ENCODE measurements around the gene USP3.

USP3 gene

GRCh38 chr15:63551400-63551799, 47.0 kb downstream of the USP3 start:
- DNase-seq: no peak

GRCh38 chr15:63553388-63553791, 49.0 kb downstream of the USP3 start:
- no peak for DNase-seq

DNA sequence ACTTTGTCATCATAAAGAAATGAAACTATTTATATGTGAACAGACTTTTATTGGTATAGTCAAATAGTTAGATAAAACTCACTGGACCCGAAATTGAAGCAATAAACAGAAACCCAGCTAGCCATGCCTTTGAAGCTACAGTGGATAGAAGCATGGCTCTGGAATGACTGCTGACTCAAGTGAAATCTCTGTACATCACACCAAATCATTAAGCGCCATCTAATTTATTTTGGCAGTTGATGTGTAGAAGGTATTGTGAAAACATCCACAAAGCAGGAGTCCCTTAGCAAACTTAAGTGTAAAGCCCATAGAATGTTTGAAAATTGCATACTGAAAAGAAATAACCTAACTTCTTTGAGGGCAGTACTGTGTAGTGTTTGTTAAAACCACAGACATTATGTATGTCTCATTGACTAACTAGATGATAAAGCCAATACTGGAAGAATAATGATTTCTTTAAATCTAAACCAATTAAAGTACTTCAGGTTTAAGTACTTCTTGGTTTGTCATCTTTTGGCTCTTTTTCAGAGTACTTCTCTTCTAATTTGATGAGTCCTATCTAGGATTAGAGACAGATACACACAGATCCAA, 50.0 kb downstream of the USP3 start:
- DNase-seq: no peak

DNA sequence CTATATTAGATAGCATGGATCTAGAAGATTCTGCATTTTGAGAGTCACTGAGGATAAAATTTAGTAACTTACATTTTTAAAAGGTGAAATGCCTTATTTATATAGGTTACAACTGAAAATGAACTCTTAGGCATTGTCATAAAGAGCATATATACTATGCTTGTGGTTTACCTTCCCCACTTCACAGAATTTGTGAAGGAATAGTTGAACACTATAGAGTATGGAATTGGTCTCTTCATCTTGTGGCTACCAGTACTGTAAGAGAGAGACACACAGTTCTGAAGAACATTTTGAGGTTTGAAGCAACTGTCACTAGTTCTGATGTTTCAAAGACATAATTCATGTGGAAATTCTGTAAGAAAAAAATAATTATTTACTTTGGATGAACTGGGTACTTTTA, 51.1 kb downstream of the USP3 start:
- no peak for DNase-seq

DNA sequence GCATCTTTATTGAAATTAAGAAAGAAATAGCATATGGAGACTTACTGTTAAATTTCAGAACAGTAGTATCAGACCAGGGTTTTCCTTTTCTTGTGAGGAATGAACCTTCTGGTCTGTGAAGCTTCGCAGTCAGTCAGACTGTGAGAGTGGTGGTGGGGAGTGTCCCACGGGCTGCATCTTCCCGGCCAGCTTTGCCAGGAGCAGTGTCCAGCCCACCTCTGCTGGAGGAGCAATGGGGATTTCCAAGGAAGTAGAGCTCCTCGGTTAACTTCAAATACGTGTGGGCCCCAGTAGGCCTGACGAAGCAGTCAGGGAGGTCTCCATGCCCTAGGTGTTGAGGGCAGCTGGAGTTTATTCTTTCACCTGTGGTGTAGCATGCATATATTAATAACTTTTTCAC, 51.9 kb downstream of the USP3 start:
- DNase-seq: no peak

- no peak for DNase-seq
Observed at GRCh38 chr15:63556736-63557135, 52.3 kb downstream of the USP3 start.

DNA sequence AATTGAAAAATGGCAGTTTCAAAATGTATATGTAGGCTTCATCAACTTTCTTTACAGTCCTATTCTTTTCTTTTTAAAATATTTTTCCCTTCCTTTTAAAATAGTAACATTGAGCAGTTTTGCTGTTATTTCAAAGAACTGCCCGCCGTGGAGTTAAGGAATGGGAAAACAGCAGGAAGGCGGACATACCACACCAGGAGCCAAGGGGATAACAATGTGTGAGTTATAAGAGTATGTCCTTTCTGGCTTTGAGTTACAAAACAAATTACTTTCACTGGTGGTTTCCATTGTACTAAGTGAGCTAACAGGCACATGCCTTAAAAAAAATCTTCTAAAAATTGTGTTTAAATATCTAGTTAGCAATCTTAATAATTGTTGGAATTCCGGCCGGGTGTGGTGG, 55.4 kb downstream of the USP3 start:
- no peak for DNase-seq

- DNase-seq: no peak
Observed at GRCh38 chr15:63560741-63561448, 56.5 kb downstream of the USP3 start.

DNA sequence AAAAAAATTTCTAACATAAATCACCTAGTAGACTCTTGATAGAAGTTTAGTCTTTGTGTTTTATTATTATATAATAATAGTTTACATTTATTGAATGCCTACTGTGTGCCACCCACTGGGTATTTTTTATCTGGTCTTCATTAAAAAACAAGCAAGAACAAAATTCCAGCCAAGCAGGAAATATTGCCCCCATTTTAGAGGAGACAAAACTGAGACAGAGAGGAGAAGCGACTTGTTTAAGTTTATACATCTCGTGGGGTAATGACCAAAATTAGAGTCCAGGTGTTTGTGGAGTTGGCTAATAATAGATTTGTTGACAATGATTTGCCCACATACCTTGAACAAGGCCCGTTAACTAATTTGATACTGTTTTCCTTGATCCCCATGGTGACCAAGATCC, 59.7 kb downstream of the USP3 start:
- DNase-seq: no peak

DNA sequence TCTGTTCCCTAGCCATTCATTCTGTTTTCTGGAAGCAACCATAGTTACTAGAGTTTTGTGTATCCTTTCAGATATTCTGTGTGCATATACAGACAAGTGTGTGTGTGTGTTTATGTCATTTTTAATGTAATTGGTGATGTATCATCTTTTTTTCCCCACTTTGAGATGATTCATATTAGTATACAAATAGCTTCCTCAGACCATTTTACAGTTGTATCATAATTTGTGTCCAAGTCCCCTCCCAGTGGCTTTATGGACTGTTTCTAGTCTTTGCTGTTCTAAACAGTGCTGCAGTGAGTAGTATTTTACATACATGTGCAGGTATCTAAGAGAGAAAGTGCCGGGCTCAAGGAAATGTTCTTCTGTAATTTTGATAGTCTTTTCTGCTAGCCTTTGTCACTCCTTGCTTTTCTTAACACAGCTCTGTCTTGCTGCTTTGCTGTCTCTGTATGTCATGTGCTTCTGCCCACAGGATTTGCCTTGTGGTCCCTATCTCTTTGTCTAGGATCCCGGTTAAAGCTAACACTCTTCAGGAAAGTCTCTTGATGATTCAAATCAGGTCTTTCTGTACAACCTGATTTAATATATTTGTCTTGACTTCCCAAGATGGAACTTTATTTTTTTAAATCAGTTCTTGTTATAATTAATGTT, 61.3 kb downstream of the USP3 start:
- no peak for DNase-seq

- no peak for DNase-seq
Observed at GRCh38 chr15:63572749-63573464, 68.5 kb downstream of the USP3 start.

- no peak for DNase-seq
Observed at GRCh38 chr15:63573533-63573932, 69.1 kb downstream of the USP3 start.

- DNase-seq: no peak
Observed at GRCh38 chr15:63575312-63575711, 70.9 kb downstream of the USP3 start.

- no peak for DNase-seq
Observed at GRCh38 chr15:63576441-63576840, 72.0 kb downstream of the USP3 start.

- DNase-seq: no peak
Observed at GRCh38 chr15:63582179-63582578, 77.8 kb downstream of the USP3 start.

- DNase-seq: no peak
Observed at GRCh38 chr15:63582718-63583426, 78.5 kb downstream of the USP3 start.

DNA sequence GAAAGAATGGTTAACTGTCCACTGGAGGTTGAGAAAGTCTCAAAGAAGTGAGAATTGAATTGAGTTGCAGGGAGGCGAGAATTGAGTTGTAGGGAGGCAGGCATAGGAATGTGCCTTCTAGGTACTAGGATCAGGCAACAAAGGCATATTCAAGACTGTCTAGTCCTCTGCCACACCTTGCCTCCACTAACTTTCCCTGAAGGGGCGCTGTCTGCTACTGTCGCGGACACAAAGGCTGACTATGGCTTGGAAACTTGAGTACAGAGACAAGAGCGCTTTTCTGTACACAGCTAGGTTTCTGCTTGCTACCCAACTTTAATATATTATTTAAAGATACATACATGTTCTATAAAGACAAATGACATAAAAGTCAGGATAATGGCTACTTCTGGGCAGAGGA, 82.4 kb downstream of the USP3 start:
- DNase-seq: no peak

GRCh38 chr15:63587527-63587926, 83.1 kb downstream of the USP3 start:
- DNase-seq: no peak

- no peak for DNase-seq
Observed at GRCh38 chr15:63588826-63589225, 84.4 kb downstream of the USP3 start.

DNA sequence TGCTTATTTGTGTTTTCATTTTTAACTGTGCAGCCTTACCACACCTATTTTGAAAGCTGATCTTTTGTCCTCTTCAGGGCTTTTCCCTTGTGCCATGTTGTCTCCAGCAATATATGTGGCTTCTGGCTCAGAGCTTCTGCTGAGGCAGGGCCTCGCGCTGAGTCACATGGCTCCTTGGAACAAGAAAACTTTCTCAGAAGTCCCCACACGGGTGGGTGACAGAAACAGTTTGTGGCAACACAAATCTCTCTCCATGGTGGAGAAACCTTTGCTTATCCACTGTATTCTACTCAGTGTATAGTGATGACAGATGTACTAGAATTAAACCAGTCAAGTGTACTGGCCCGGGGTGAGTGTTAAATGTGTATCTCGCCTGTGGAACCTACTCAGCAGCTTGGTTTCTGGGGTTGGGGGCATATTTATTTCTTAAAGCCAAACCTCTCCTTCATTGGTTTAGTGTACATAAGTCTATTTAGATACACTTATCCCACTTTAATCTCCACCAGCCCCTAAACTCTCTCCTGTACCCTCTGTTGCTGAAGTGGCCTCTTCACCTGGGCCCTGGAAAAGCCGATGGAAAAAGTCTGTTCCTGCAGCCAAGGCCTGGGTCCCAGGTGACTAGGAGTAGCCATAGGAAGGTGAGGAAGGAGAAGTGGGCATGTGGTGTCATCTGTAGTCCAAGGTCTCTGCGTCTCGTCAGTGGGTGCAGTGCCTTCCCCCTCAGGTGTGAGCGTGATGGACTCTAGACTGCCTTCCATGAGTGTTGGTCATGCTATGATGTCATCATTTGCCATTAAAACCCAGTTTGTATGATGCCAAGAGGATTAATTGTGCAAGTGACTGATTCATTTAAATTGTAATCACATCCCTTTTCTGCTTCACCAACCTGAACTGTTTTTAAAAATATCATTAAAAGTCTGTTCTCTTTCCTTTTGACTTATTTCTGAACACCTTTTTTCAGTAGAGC, 89.6 kb downstream of the USP3 start:
- no peak for DNase-seq

DNA sequence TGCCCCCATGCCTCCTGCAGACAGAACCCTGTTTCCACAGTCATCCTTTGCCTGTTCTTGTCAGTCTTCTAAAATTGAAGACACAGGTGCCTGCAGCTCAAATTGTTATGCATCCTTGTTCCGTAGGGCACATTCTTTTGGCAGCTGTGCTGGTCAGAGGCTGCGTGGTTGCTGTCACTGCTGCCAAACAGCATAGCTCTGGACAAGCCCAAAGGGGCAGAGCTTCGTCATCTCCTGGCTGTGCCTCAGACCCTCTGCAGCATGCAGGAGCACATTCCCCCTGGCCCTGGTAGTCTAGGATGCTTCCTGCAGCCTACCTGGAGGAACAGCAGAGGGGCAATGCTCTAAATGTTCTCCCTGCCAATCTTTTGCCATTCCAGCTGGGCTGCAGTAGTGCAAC, 90.7 kb downstream of the USP3 start:
- no peak for DNase-seq

DNA sequence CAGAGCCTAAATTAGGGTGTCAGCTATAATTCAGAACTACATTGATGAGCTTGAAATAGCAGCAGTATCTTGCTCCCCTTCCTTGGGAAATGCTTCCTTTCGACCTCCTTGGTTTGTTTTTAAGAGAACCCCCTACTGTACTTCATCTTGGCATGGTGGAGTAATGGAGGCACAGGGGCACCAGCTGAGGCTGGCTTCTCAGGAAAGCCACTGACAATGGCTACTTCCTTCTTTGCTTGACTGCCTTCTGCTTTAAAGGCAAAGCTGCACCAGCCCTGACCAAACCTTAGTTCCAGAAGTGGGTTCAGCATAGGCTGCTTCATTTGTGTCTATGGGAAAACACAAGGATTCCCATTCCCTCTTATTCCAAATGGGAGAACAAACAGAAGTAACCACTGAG, 91.3 kb downstream of the USP3 start:
- no peak for DNase-seq
